ENCODE data around the gene NANS. TPM values are rescaled to one million over a fixed set of nuclear protein-coding genes. Genes with fewer than 3 reads are reported as not detected.
A peak's percentile ranks its signal among the peaks of the same experiment; 100 is the strongest.

NANS gene
- total RNA-seq (10 to 100 TPM; 23.4 to 55.4 TPM), polyA plus RNA-seq (10 to 100 TPM; 33.4 to 52.2 TPM)

- Histone ChIP-seq H3K9me3 (ENCODE audit: control insufficient read depth in 4 of 4, low read length in 3 of 4) (no peaks in the 10 kb centered on the region), H3K4me3 (ENCODE audit: low read depth in 1 of 3, low read length in 3 of 3) (peak within 1 kb of the TSS; percentile 77 to 87 (median 87)), H3K9ac (ENCODE audit: low read depth in 1 of 2, low read length in 2 of 2) (peak within 1 kb of the TSS; percentile 57 to 80), H3K27ac (ENCODE audit: low read depth in 1 of 2, low read length in 2 of 2) (peak within 1 kb of the TSS; percentile 87 to 88), H3K4me1 (ENCODE audit: control insufficient read depth in 4 of 4, insufficient read depth in 4 of 4, low read length in 3 of 4) (peaks cover 0 to 13% (median 3%) of the 10 kb centered on the region in 4 donors), H3K27me3 (ENCODE audit: control insufficient read depth in 4 of 4, insufficient read depth in 4 of 4, low read length in 3 of 4) (no peaks in the 10 kb centered on the region), H3K36me3 (ENCODE audit: control insufficient read depth in 4 of 4, insufficient read depth in 3 of 4, low read depth in 1 of 4, low read length in 3 of 4) (peaks cover 0 to 5% (median 3%) of the 10 kb centered on the region in 4 donors)
- peak; percentile 94 for DNase-seq (ENCODE audit: low spot score)
- TF ChIP-seq JUND (IDR thresholded peaks at IDR 0.05), result no peak
- no peak for TF ChIP-seq YY1 (IDR thresholded peaks at IDR 0.05)
- peak; percentile 9 to 67 for TF ChIP-seq HNF4A (conservative IDR thresholded peaks at IDR 0.05)
- TF ChIP-seq EGR1 (IDR thresholded peaks at IDR 0.05; ENCODE audit: low read depth in 2 of 2), result peak in 1 of 2 donors; percentile 24
- peak; percentile 79 for TF ChIP-seq TAF1 (conservative IDR thresholded peaks at IDR 0.05)
- peak; percentile 70 for TF ChIP-seq REST (IDR thresholded peaks at IDR 0.05)
- peak; percentile 86 for TF ChIP-seq ZBTB33 (IDR thresholded peaks at IDR 0.05)
- peak; percentile 60 for TF ChIP-seq SP1 (IDR thresholded peaks at IDR 0.05)
- under 1% methylated on average over 80 of the region's 80 CpGs for WGBS
Measured at GRCh38 chr9:98056269-98057137, at the start of gene NANS. Gene NANS, plus strand, starts transcription at chr9:98056732. Its CDS starts 77 bp downstream, at chr9:98056809.

GRCh38 chr9:98007251-98007928, 49.1 kb upstream of the NANS start:
- Histone ChIP-seq H3K4me1 (ENCODE audit: control insufficient read depth in 4 of 4, insufficient read depth in 4 of 4, low read length in 3 of 4) (no peaks in the 10 kb centered on the region), H3K36me3 (ENCODE audit: control insufficient read depth in 4 of 4, insufficient read depth in 3 of 4, low read depth in 1 of 4, low read length in 3 of 4) (peaks cover 10 to 57% (median 47%) of the 10 kb centered on the region in 4 donors), H3K9me3 (ENCODE audit: control insufficient read depth in 4 of 4, low read length in 3 of 4) (no peaks in the 10 kb centered on the region), H3K4me3 (ENCODE audit: low read depth in 1 of 3, low read length in 3 of 3) (no peak overlapping the region), H3K27ac (ENCODE audit: low read depth in 1 of 2, low read length in 2 of 2) (no peak overlapping the region), H3K9ac (ENCODE audit: low read depth in 1 of 2, low read length in 2 of 2) (no peak overlapping the region), H3K27me3 (ENCODE audit: control insufficient read depth in 4 of 4, insufficient read depth in 4 of 4, low read length in 3 of 4) (no peaks in the 10 kb centered on the region)
- WGBS, result 90% methylated on average over 13 of the region's 13 CpGs
- DNase-seq (ENCODE audit: low spot score), result no peak
- no peak for TF ChIP-seq HNF4G (IDR thresholded peaks at IDR 0.05)
- no peak for TF ChIP-seq MAX (IDR thresholded peaks at IDR 0.05)
- TF ChIP-seq YY1 (IDR thresholded peaks at IDR 0.05), result no peak
- TF ChIP-seq FOXA2 (IDR thresholded peaks at IDR 0.05), result no peak
- no peak for TF ChIP-seq HNF4A (conservative IDR thresholded peaks at IDR 0.05)
- TF ChIP-seq EGR1 (IDR thresholded peaks at IDR 0.05; ENCODE audit: low read depth in 2 of 2), result no peak
- TF ChIP-seq TAF1 (conservative IDR thresholded peaks at IDR 0.05), result no peak
- no peak for TF ChIP-seq CTCF (IDR thresholded peaks at IDR 0.05; ENCODE audit: low read depth, low read length, missing input control)
- TF ChIP-seq SP1 (IDR thresholded peaks at IDR 0.05), result no peak
- no peak for TF ChIP-seq REST (IDR thresholded peaks at IDR 0.05)
- no peak for TF ChIP-seq JUND (IDR thresholded peaks at IDR 0.05)
- no peak for TF ChIP-seq NR2F2 (IDR thresholded peaks at IDR 0.05)
- TF ChIP-seq ATF3 (IDR thresholded peaks at IDR 0.05), result no peak
- no peak for TF ChIP-seq RAD21 (IDR thresholded peaks at IDR 0.05)
- no peak for TF ChIP-seq FOXA1 (IDR thresholded peaks at IDR 0.05)
- TF ChIP-seq RXRA (IDR thresholded peaks at IDR 0.05), result no peak
